HG03025 (cell line): ENCODE measurements around the gene THSD4.

Experiments
- ATAC-seq: cut with Tn5 transposase; IDR thresholded peaks from one replicate; pipeline ENCODE4 v1.9.1; 2021; ENCODE audit warnings: mild to moderate bottlenecking, moderate library complexity; ENCODE audit not compliant: unreplicated experiment, low FRiP score

THSD4 gene

DNA sequence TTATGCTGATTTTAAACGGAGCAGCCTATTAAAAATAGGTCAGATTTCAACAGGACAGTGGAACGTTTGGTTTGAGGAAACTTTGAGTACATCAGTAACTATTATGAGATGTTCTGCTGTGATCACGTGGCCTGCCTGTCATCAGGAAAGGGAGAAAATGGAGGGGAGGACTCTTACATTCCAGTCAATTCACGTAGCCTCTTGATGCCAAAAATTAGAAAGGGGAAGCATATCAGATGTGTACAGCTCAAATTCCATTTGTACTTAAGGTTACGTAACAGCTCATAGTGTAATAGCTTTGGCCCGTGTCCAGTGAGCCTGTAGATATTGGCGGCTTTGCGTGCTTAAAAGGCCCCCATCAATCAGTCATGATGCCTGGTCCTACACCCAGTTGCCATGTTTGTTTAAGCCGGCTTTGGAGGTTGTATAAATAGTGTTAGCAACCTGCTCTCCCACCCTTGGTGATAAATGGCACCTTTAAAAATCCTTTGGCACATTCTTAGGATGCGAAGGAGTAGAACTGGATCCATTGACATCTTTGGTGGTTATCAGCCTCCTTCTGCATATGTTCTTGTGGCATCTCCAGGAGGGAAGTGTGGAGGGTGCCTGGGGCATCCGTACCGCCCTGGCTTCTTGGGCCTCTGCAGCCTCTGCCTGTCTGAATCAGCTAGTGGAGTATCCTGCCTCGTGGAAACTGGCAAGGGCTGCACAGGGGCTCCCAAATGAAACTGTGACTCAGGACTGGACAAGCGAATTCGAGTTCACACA, 163.9 kb downstream of the THSD4 start:
- ATAC-seq: no peak

DNA sequence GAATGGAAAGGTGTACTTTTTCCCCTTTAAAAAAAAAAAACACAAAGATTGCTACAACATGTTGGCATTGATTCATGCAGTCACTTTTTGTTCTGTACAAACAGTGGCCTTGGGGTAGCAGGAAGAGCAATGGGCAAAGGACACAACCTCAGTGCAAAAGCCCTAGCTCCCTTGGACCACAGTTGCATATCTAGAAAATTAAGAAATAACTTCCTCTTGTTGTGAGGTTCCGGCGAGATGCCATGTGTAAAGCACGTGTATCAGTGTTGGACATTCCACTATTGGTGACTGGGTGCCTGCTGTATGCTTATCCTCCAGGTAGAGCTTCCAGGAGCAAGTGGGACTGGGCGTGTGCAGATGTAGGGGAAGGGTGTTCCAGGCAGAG, 164.5 kb downstream of the THSD4 start:
- no peak for ATAC-seq

DNA sequence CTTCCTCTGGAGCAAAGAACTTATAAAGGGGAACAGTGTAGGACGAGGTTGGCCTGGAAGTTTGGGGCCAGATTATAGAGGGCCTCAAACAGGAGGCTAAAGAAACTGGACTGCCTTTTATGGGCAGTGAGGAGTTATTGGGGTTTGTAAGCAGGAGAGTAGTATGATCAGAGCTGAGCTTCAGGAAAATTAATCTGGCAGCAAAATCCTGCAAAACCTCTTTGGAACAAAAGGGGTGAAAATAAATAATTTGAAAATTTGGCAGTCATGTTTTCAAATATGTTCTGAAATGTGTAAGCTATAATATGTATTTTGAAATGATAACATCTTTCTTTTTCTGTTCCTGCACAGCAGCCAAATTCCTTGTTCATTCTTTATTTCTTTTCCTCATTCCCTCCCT, 164.9 kb downstream of the THSD4 start:
- ATAC-seq: no peak

DNA sequence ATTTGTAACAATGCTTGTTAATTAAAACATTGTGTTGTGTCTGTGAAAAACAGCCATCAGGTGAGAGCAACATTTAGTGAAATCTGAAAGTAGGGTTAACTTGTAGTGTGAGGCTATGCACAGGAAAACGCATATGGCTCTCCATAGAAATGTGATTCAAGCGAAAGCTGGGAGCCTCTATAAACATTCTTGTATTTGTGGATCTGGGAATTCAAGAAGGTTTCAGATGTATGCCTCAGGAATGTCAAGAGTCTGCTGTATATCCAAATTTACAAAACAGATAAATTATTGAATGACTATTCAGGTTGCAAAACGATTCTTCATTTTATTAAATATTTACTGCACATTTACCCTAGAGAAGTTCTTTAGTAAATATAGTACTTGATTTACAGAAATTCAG, 166.0 kb downstream of the THSD4 start:
- no peak for ATAC-seq

DNA sequence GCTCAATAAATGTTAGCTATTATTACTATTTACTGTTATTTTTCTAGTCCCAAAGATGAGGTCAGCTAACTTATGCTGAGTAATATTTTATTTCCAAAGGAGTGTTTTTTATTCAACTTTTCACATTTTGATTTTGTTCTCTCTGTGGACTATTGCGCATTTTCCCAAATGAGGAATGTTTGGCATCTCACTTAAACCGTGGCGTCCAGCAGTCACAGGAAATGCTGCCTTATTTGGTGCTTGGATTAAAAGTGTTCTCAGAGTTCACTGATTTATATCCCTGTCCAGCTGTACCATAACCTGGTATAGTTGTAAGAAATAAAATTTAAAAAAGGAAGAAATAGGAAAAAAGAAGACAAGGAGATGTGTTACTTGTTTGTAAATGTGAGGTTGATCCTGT, 166.8 kb downstream of the THSD4 start:
- ATAC-seq: no peak

DNA sequence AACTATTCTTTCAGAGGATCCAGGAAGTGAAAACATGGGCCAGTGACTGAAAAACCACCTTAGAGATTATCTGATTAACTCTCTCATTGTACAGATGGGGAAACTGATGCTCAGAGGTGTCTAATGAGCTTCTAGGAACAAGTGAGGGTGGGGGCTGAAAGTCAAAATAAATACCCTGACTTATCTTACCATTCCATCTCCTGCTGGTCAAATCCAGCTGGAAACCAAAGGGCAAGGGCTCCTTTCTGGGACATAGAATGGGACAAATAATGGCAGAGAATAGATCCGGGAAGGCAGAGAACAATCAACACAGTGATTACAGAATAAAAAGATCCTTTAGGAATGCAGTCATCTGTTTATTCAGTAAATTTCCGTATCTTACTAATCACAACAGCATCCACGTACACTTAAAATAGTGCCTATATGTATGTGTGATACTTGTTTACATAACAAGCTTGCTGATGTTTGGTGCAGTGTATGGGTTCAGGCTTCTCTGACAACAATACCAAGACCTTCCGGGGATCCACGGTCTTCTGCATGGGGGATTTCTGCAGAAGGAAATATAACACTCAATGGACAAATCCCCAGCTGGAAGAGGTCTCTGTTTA, 173.2 kb downstream of the THSD4 start:
- ATAC-seq: no peak

DNA sequence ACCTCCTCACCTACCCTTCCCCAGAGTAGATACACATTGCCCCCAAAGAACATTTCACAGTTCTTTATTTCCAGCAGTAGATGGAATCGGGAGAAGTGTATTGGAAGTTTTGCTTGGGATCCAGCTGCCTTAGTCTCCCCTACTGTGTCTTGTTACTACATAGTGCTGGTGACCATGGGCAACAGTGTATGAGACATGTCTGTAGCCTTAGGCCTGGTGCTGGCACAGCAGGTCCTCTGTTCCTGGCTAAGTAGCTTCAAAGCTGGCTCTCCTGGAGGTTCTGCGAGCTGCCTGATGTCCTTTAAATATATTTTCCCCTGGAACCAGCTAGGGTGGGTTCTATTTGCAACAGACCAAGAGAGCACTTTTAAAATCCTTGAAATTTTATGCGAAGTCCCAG, 174.7 kb downstream of the THSD4 start:
- no peak for ATAC-seq

DNA sequence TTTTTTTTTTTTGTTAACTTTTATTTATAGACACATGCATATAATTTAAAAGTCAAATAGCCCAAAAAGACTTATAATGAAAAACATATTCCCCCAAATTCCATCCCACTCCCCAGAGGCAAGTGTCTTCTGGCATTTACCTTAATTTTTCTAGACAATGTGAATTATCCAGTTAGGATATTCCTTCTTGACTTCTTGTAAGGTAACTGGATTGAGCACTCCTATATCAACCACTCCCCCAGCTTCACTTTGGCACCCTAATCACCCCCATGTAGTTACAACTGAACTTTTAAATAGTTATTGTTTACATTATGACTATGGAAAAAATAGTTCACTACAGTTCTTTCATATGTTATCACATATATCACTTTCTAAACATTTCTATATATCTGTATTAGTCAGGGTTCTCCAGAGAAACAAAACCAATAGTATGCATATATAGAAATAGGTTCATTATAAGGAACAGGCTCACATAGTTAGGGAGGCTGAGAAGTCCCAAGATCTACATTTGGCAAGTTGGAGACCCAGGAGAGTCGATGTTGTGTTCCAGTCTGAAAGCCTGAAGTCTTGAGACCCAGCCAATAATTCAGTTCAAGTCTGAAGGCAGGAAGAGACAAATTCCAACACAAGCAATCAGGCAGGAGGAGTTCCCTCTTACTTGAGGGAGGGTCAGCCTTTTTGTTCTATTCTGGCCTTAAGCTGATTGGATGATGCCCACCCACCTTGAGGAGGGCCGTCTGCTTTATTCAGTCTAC, 175.8 kb downstream of the THSD4 start:
- no peak for ATAC-seq

DNA sequence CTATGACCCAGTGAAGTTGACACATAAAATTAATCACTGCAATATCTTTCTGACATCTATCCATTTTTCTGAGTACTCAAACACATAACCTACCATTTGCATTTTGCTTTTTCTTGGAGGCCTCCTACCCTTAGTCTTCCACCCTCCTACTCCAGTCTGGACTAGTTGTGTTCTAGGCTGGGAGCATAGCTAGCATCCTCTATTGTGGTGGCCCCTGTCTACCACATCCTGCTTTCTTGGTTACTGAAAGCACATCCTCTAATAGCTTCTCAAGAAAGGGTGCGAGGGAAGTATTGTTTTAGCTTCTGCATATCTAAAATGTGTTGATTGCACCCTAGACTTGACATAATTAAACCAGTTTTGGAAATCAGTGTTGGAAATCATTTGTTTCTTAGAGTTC, 176.5 kb downstream of the THSD4 start:
- no peak for ATAC-seq

DNA sequence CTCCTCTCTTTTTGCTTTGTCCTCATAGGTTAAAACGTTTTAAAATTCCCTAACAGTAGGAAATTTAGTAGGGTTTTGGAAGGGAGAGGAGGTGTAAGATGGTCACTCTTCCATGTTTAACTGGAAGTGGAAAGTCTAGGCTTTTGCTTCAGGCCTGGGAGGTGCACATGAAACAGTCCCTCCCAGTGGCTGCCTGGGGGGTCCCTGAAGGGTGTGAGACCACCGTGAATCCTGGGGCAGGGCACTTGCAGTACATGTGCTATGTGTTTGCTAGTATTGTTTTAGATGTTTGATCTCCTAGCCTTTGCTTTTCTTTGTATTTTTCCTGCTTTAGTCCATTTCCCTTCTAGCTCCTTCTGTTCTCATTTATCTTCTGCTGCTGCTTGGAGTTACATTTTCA, 178.5 kb downstream of the THSD4 start:
- ATAC-seq: no peak

DNA sequence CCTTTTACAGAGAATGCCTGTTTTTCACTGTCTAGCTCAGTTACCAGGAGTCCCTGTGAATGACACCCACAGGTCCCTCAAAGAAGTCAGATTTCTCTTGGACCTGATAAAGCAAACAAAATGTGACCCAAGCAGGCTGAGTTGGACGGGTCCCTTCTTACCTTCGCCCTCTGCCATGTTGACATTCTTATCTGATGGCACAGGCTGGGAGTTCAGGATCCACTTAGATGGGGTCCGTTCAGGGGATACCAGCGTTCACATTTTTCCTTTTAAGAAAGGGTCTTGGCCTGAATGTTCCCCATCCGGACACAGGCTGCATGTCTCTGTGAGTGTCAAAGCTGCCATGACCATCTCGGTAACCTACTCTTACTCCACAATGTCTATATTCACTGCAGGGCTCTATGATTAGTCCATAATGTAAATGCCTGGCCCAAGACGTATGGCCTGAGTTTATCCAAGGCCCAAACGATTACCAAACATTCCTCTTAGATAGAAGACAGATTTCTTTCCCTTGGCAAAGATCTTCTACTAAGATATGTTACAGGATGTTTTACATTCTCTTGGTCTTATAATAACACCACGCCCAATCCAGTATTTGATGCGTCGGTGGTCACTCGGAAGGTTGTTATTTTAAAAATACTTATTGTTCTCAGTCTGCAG, 179.1 kb downstream of the THSD4 start:
- ATAC-seq: no peak

DNA sequence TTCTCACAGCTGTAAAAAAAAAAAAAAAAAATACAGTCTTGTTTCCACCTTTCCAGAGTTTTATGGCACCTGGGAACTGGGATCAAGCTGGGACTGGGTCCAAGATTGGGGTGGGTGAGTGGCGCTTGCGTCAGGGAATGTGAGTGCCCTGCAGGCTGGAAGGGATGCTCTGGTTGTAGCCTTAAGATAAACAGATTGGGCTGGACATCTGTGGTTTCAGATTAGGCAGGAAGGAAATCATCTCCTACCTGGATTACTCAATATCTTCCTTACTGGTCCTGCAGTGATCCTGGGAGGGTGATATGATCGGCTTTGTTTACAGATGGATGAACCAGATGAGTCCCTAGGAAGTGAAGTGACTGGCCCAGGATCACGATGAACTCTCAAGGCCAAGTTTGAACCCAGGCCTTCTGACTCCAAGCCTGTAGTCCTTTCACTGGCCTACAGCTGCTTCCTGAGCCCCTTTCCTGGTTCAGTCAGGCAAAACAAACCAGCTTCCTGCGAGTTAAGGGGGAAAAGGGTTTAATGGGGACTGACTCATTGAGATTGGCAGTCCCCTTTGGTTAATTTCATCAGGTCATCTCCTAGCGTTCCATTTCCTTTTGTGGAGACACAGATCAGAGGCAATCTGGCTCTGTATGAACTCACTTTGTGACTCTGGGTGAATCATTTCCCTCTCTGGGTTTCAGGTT, 179.8 kb downstream of the THSD4 start:
- no peak for ATAC-seq

DNA sequence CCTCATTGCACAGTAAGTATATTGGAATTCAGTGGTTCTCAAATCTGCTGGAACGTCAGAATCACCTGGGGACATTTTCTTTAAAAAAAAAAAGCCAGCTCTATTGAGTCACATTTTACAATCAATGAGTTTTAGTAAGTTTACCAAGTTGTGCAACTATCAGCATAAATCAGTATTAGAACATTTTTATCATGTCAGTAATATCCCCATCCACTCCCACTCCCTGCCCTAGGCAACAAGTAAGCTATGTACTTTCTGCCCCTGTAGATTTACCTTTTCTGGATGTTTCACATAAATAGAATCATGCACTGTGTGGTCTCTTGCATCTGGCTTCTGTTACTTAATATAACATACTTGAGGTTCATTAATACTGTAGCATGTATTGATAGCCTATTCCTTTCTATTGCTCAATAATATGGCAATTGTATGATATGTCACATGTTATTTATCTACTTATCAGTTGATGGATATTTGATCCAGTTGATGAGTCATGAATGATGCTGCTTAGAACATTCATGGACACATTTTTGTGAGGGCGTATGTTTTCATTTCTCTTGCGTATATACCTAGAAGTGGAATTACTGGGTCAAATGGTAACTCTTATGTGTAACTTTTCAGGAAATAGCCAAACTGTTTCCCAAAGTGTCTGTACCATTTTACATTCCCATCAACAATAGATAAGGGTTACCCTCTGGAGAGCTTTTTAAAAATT, 180.5 kb downstream of the THSD4 start:
- no peak for ATAC-seq

DNA sequence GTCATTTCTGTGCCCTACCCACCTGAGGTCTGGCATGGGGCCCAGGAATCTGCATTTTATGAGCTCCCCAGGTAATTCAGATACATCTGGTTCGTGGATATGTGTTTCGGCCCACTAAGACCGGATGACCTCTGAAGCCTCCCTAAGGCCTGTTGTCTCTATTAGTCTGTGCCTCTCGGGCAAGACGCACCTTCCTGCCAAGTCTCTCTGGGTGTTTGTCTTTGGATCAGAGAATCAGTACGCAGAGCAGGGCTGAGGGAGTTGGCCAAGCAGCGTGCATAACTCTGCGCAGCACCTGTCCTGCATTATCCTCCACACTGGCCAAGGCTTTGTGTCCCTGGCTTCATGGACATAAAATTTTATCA, 181.0 kb downstream of the THSD4 start:
- ATAC-seq: no peak

DNA sequence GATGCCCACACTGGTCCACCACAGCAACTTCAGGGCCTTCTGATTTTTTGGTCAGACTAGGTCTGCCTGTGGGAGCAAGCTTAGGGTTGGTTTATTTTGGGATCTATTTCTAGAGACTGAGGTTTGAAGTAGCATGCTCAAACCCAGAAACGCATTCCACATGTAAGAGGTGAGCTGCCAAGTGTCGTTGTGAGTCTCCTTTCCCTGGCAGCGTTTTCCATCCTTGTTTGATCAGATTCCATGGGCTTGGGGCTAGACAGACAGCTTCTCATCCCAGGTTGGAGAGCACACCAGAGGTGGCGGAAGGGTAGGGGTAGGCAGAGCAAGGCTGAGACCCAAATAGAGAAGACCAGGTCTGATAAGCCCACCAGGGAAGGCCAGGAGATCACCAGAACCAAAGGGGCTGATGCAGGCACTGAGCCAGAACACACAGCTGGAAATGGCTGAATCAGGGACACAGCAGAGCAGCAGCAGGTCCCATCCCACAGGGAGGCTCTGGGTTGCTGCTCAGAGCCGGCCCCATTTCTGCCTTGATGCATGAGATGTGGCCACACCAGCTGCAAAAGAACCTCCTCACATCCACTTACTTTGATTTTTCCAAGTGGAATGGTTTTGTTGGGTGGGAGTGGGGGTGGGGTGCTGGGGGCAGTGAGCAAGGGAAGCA, 186.8 kb downstream of the THSD4 start:
- no peak for ATAC-seq

DNA sequence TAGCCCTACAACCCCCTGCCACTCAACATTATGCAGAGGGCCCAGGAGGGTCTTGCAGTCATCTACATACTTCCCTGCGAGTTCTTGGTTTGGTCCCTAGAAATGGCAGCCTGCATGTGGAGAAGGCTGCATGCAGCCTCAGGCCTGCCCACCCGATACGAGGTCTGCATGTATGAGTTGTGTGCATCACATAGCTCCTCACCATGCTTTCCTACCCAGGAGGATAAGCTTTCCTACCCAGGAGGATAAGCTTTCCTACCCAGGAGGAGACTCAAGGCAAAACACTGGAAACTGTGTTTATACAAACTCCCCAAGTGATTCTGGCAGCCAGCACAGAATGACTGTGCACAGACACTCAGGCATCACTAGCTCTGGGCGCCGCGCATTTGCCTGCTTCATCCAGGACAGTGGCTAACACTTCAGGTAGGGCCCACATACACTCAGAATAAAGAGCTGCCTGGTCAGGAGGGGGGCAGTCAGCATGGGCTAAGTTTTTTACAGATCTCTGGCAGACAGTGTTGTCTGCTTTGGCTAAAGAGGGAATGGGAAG, 187.7 kb downstream of the THSD4 start:
- no peak for ATAC-seq

DNA sequence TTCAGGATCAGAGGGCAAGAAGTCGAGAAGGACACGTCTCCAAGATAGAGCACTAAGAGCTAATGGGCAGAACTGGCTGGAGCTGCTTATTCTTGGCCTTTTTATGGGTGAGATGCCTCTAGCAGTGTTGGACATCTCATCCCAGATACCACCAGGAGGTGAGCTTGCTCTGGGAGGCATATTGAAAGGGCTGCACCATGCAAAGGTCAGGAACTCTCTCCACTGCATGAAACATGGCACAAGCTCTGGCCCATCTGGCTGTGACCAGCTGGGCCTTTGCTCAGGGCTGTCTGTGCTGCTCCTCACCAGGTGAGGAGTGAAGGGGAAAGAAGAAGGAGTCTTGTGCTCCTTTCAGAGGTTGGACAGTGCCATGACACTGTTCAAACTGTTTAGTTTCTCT, 188.7 kb downstream of the THSD4 start:
- ATAC-seq: no peak

DNA sequence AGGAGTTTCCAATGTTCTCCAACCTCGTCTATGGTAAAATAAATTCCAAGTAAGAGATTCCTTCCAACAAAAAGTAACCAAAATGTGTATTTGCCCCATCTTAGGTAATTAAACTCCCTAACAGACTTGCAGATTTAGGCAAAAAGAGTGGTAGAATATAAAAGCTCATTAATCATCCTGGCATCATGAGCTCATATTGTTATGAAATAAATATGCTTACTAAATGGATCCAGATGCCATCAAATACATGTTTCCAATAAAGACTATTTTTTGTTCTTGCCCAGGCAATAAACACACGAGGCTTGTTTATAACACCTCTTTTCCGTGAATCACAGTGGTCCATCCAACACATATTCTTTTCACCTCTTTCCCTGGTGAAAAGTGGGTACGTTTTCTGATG, 189.4 kb downstream of the THSD4 start:
- ATAC-seq: no peak

DNA sequence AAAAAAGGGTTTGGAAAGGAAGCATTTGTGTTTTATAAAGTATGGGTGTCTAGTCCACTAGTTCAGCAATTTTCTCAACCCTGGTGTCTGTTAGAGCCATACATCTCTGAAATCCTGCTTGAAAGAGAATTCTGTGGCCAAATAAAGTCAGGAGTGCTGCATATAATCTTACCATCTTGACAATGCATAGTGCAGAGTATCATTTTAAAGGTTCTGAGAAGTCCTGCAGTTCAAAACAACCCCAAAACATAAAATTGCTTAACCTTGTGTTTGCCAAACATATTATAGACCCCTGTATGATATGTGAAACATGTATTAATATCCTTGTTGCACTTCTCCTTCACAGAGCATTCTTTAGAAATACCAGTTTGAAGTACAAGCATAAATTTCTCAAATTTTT, 191.3 kb downstream of the THSD4 start:
- ATAC-seq: no peak
